HTERT RPE-1 (cell line): Measurements from ENCODE around the gene REM2.

ENCODE experiments used
- in situ Hi-C: fragments of 300-500 bp; cut with MboI; formaldehyde crosslinking; loops from 4 replicates; pipeline ENCODE4 v1.14.3; 2020; ENCODE audit warnings: low sequenced_read_pairs

REM2 gene

GRCh38 chr14:22926316-22926715 is 43.3 kb downstream of the REM2 start:
- in situ Hi-C loops = no loop called here

DNA sequence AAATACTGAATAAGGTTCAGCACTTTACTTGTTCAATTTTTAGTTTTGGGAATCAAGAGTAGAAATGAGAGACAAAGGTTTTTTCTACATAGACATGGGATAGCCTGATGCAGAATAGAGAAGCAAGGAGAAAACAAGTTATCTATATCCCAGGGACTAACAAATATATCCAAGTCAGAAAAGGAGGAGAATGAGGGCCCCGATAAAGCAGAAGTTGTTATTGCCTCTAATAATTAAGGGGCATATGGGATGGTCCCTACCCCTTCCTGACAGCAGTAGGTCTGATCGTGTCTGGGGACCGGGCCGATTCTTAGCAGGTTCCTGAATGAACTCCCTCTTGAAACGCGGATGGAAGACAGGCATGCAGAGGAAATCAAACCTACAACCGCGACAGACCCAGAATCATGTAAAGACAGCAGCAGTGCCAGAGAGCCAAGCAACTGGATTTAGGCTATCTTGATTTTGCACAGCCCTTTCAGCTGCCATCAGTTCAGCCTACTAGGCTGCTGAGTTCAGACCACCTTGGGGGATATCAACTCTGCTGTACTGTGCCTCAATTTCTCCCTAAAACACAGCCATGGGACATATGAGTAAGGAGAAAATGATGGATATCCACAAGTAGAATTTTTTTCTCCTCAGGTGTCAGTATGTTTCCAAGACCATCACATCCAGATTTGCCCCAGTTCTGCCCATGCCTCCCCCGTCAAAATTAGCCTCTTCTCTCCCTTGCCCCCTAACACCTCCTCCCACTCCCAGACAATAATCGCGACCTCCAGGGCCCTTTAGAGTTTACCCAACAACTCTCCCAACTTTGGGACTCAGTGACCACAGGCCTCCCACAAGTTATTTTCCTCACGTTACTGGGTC is 45.4 kb downstream of the REM2 start:
- in situ Hi-C loops = no loop called here

GRCh38 chr14:22929104-22929960 is 46.3 kb downstream of the REM2 start, which contains the start of gene PRMT5:
Gene PRMT5, minus strand, starts transcription at chr14:22929376. Its CDS starts 15 bp downstream, at chr14:22929361.
- in situ Hi-C loops = no loop called here

DNA sequence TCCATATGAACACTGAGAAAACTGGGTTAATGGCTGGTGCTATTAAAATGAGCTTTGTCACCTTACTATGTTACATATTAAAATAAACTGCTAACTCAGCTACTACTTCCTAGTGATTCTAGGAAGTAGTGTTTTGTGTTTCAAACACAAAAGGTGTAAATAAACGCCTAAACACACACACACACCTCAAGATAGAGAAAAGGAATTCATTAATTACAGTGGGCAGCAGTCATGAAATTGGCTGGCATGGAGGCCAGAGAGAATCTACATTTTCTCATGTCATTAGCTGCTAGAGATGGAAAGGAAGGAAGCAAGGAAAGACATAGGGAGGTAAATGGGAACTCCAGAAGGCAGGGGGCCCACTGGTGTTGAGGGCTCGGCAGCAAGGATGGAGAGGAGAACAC is 46.9 kb downstream of the REM2 start:
- in situ Hi-C loops = no loop called here

GRCh38 chr14:22932146-22932545 is 49.1 kb downstream of the REM2 start:
- in situ Hi-C loops = no loop called here

- in situ Hi-C loops = no loop called here
Observed at GRCh38 chr14:22935156-22935555, 52.1 kb downstream of the REM2 start.
